KMS-11 (cell line): ENCODE results near the gene NNMT.

Experiments used
- H2AFZ ChIP-seq: fragments of 200-600 bp; sonication (generic); 2 replicates; pipeline ENCODE4 v1.6.1; 2016; ENCODE audit warnings: antibody characterized with exemption, mixed run types, low read depth
- H3K27ac ChIP-seq: fragments of 200-600 bp; sonication (generic); 2 replicates; pipeline ENCODE4 v1.6.1; 2016; ENCODE audit warnings: mild to moderate bottlenecking, mixed run types
- H3K27me3 ChIP-seq: fragments of 200-600 bp; sonication (generic); 2 replicates; pipeline ENCODE4 v1.6.1; 2017; ENCODE audit warnings: mild to moderate bottlenecking, low read depth, mixed run types, moderate library complexity; ENCODE audit not compliant: insufficient read depth
- H3K36me3 ChIP-seq: fragments of 200-600 bp; sonication (generic); 2 replicates; pipeline ENCODE4 v1.6.1; 2017; ENCODE audit warnings: mild to moderate bottlenecking, mixed run types; ENCODE audit not compliant: insufficient read depth
- H3K4me1 ChIP-seq: fragments of 200-600 bp; sonication (generic); 2 replicates; pipeline ENCODE4 v1.6.1; 2016; ENCODE audit warnings: mild to moderate bottlenecking, low read depth, mixed run types; ENCODE audit not compliant: poor library complexity, severe bottlenecking
- H3K4me2 ChIP-seq: fragments of 200-600 bp; sonication (generic); 2 replicates; pipeline ENCODE4 v1.7.0; 2016; ENCODE audit warnings: mild to moderate bottlenecking, mixed run types
- H3K4me3 ChIP-seq: fragments of 200-600 bp; sonication (generic); IDR thresholded peaks from 2 replicates; pipeline ENCODE4 v1.6.1; 2017; ENCODE audit warnings: low read depth, low read length, mixed read lengths; ENCODE audit not compliant: insufficient read depth
- H3K79me2 ChIP-seq: fragments of 200-600 bp; sonication (generic); 2 replicates; pipeline ENCODE4 v1.6.1; 2016; ENCODE audit warnings: low read depth, mixed run types; ENCODE audit not compliant: insufficient read depth
- H3K9ac ChIP-seq: fragments of 200-600 bp; sonication (generic); 2 replicates; pipeline ENCODE4 v1.6.1; 2016; ENCODE audit warnings: mild to moderate bottlenecking, mixed run types
- H4K20me1 ChIP-seq: fragments of 200-600 bp; sonication (generic); 2 replicates; pipeline ENCODE4 v1.6.1; 2016; ENCODE audit warnings: mild to moderate bottlenecking, mixed run types; ENCODE audit not compliant: insufficient read depth
- CTCF ChIP-seq: fragments of 200-600 bp; sonication (generic); conservative IDR thresholded peaks from 2 replicates; pipeline ENCODE4 v1.6.1; 2017; ENCODE audit warnings: low read depth, mild to moderate bottlenecking, antibody characterized with exemption, low read length, moderate library complexity, mixed read lengths

NNMT gene

DNA sequence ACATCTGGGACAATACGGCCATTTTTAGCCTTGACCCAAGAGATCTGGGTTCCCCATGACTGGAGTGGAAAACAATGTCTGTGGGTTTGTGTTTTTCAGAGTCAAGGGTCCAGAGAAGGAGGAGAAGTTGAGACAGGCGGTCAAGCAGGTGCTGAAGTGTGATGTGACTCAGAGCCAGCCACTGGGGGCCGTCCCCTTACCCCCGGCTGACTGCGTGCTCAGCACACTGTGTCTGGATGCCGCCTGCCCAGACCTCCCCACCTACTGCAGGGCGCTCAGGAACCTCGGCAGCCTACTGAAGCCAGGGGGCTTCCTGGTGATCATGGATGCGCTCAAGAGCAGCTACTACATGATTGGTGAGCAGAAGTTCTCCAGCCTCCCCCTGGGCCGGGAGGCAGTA, 15.7 kb downstream of the NNMT start:
- no peak for TF ChIP-seq CTCF
- H3K4me2 ChIP-seq: no peak overlapping the region
- no peaks in the 10 kb centered on the region for H4K20me1 ChIP-seq
- H3K4me3 ChIP-seq: no peak overlapping the region
- H3K27me3 ChIP-seq: no peaks in the 10 kb centered on the region
- no peak overlapping the region for H2AFZ ChIP-seq
- no peaks in the 10 kb centered on the region for H3K4me1 ChIP-seq
- no peaks in the 10 kb centered on the region for H3K79me2 ChIP-seq
- H3K27ac ChIP-seq: no peak overlapping the region
- H3K36me3 ChIP-seq: no peaks in the 10 kb centered on the region
- H3K9ac ChIP-seq: no peak overlapping the region

DNA sequence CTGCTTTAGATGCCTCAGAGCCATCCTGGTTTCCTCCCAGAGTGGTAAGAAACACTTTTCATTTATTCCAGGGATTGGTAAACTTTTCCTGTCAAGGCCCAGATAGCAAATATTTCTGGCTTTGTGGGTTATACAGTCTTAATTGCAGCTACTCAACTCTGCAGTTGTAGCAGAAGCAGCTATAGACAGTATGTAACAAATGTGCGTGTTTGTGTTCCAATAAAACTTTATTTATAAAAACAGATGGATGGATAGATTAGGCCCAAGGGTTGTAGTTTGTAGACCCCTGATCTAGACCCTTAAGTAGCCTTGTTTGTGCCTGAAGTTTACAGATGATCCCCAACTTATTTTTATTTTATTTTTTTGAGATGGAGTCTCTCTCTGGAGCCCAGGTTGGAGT, 17.9 kb downstream of the NNMT start:
- Histone ChIP-seq H3K4me1 (no peaks in the 10 kb centered on the region), H3K79me2 (no peaks in the 10 kb centered on the region), H3K4me2 (no peak overlapping the region)

DNA sequence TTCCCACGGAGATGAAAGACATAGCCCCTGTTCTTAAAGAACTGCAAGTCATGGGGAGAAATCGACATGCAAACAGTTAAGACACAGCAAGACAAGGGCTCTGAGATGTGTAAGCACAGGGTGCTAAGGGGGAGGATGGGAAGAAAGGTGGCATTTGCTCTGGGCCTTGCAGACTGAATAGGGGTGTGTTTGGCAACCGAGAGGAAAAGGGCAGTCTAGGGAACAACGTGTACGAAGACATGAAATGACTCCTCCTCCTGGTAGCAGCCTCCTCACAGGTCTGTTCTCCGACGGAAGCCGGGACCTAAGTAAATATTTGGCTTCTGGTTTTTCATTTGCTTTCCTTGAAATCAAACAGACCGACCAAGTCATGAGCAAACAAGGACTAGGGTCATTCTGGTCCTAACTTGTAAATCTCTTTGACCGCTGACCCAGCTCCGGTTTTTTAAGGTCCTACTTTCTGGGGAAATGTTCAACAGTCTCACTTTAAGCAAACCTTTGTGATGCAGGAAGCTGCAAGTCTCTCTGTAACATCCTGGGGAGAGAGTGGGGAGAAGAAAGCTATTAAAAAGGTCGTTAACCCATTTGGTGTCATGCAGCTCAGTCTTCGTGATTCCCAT, 19.7 kb downstream of the NNMT start:
- Histone ChIP-seq H3K9ac (no peak overlapping the region), H3K79me2 (no peaks in the 10 kb centered on the region), H3K4me3 (no peak overlapping the region), H2AFZ (no peak overlapping the region), H3K4me1 (no peaks in the 10 kb centered on the region), H4K20me1 (no peaks in the 10 kb centered on the region), H3K4me2 (no peak overlapping the region), H3K27me3 (no peaks in the 10 kb centered on the region), H3K27ac (no peak overlapping the region), H3K36me3 (no peaks in the 10 kb centered on the region)
- TF ChIP-seq CTCF: no peak

More for the DNA sequence above, 17.9 kb downstream of the NNMT start:
- H3K27me3 ChIP-seq: no peaks in the 10 kb centered on the region
- H3K27ac ChIP-seq: no peak overlapping the region
- no peaks in the 10 kb centered on the region for H4K20me1 ChIP-seq
- no peaks in the 10 kb centered on the region for H3K36me3 ChIP-seq
- H3K4me3 ChIP-seq: no peak overlapping the region
- no peak overlapping the region for H3K9ac ChIP-seq
- H2AFZ ChIP-seq: no peak overlapping the region
- TF ChIP-seq CTCF: no peak

GRCh38 chr11:114316980-114317786, 21.0 kb downstream of the NNMT start:
- H2AFZ ChIP-seq: no peak overlapping the region
- H3K4me2 ChIP-seq: no peak overlapping the region
- no peaks in the 10 kb centered on the region for H3K79me2 ChIP-seq

More at GRCh38 chr11:114316980-114317786, 21.0 kb downstream of the NNMT start:
- Histone ChIP-seq H4K20me1 (no peaks in the 10 kb centered on the region), H3K36me3 (no peaks in the 10 kb centered on the region), H3K27ac (no peak overlapping the region), H3K4me1 (no peaks in the 10 kb centered on the region), H3K4me3 (no peak overlapping the region), H3K27me3 (no peaks in the 10 kb centered on the region), H3K9ac (no peak overlapping the region)
- TF ChIP-seq CTCF: no peak
